GM12873 (cell line): ENCODE measurements around the gene SMIM36.

Experiments
- TF ChIP-seq, protein P1 (sequence below): IDR thresholded peaks from 2 replicates; pipeline ENCODE4 v1.5.1; 2012; ENCODE audit warnings: low read depth, mild to moderate bottlenecking, moderate library complexity, low read length, control low read depth; ENCODE audit not compliant: insufficient read depth; ENCODE audit errors: missing control alignments

SMIM36 gene

DNA sequence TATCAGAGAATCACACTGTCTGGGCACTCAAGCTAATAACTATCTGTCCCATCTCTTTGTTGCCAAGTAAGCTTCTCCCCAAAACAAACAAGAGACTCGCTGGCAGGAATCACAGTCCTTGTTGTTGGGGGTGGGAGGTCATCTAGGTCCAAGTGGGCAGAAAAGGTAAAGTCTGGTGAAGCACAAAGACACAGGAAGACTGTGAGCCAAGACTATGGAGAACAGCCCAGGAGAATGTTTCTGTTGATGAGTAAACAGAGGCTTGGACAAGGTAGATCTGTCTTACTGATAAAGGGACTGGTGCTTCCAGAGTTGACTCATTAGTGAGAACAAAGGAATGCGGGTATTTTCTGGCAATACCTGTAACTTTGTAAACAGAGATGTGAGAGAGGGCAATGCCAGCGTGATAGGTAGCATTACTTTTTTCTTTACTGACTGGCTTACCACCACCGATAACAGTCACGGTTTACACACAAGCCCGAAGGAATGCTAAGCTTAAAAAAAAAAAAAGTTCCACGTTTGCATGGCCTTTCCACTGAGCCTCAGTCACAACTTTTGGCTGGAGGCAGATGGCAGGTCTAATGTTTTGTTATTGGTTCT is 78.1 kb downstream of the SMIM36 start:
- TF ChIP-seq, protein P1, sequence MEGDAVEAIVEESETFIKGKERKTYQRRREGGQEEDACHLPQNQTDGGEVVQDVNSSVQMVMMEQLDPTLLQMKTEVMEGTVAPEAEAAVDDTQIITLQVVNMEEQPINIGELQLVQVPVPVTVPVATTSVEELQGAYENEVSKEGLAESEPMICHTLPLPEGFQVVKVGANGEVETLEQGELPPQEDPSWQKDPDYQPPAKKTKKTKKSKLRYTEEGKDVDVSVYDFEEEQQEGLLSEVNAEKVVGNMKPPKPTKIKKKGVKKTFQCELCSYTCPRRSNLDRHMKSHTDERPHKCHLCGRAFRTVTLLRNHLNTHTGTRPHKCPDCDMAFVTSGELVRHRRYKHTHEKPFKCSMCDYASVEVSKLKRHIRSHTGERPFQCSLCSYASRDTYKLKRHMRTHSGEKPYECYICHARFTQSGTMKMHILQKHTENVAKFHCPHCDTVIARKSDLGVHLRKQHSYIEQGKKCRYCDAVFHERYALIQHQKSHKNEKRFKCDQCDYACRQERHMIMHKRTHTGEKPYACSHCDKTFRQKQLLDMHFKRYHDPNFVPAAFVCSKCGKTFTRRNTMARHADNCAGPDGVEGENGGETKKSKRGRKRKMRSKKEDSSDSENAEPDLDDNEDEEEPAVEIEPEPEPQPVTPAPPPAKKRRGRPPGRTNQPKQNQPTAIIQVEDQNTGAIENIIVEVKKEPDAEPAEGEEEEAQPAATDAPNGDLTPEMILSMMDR = no peak

DNA sequence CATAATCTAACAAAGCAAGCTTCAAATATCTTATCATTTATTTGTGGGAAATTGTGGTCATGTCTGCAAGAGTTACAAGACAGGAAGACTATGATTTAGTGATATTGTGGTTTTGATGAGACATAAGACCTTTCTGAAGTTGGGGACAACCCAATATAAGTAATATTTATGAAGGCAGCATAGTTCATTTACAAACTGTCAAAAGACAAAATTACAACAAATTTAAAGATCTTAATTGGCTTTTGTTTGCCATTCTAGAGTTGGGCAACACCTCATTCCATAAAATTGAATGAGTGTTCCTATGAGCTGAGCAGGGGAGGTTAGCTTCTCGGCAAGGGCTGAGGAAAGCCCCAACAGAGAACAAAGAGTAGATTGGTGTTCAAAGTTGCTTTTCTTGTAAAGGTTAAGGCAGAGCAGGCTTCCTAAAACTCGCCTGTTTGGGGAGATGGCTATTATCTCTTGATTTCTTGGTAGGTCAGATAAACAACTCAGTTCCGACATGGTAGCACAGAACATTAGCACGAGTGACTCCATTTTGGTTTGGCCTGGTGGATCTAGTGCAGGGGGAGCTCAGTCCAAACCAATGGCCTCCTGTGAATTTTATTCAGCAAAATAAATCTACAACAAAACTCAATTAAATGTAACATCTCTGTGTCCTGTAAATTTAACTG is 78.8 kb downstream of the SMIM36 start:
- TF ChIP-seq, protein P1 = no peak

DNA sequence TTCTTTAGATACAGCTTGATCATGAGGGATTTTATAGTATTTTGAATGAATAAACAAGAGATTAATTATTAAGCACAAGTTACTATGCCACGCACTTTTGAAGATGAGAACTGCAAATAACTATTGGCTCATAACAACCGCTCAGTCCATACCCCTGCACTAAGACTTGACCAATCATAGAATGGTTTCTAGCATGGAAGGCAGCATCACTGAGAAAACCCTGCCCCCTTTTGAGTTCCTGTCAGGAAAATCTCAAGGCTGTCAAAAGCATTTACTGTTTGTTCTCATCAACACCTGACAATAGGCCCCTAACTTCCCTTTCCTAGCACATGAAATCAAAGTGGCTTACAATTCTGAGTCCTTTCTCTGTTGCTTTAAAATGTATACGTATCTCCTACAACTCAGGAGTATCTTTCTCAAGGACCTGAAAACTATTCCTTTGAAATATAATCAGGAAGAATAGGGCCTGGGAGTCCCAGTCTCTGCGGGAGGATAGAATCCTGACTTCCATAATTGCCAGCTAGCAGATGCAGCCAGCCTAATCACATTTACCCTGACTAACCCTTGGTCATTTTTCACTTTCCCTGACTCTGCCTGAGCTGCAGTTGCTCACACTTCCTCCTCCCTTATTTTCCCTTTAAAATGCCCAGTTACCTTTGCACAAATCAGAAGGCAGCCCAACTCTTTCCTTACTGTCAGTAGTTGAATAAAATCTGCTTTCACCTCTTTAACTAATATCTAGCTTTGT is 80.5 kb downstream of the SMIM36 start:
- TF ChIP-seq, protein P1 = no peak

DNA sequence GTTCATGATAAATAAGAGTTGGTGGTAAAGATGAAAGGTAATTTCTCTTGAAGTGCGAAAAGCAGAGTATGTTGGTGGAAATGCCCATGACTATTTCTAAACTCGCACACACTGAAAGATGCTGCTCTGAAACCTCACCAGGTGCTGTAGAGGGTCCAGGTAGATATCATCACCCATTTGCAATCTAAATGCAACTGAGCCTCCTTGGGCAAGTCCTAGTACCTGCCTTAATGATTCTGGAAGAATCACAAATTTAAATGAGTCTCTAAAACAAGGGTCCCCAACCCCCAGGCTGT is 83.7 kb downstream of the SMIM36 start:
- TF ChIP-seq, protein P1 = no peak

DNA sequence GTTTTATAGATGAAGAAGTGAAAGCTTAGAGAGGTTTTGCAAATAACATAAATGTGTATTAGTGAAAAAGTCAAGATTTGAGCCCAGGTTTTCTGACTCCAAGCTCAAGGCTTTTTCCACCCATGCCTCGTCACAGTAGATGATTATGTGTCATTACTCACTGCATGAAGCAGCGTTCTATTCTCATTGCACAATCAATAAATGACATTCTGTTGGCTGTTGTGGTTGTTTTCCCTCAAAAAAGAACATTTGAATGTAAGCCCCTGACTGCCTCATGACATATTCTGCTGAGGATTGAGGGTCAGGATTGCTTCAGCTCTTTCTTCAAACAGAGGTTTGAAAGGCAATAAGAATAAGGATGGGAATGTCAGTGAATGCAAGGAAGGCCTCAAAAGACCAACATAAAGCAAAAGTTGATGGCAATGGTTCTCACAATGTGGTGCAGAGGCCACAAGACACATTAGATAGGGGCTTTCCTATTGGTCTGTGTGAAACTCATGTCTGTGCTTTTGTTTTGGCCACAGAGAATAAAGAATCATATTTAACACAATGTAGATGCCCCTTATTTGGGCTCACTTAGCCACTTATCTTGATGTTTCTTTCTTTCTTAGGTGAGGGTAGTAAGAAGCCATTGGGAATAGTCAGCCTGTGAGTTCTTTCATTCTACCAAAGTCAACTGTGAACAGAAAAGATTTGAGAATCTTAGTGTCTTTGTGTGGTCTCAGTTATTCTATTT is 84.2 kb downstream of the SMIM36 start:
- TF ChIP-seq, protein P1 = no peak

DNA sequence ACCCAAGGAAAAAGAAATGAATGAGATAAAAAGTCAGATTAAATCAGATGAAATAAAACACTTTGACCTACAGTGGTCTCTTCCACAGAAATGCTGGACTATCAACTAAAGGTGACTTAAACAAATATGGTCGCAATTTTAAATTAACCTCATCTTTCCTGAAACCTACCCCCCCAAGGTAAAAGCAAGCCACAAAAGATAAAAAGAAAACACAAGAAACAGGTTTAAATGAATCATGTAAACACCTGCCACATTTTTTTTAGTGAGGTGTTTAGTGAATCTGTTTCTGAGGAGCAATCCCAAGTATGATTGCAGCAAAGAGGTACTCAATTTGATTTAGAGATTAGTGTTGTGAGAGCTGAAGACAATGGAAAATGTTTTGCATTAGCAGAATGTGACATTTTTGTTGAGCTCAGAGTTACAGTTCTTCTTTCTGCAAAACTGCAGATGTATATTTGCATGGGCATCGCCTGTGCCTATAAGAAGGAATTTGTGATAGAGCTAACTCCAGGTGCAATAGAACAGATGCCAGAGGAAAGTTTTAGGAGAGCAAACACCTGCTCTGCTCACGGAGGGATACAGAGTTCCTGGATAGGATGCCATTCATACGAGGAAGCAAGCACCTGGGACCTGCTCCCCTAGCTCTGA is 86.2 kb downstream of the SMIM36 start:
- TF ChIP-seq, protein P1 = no peak
